GM12801 (cell line): ENCODE measurements around the gene DRC3.

ENCODE experiments used
- CTCF ChIP-seq: IDR thresholded peaks from one replicate; pipeline ENCODE4 v1.5.1; 2011; ENCODE audit warnings: control low read depth; ENCODE audit not compliant: insufficient read length; ENCODE audit errors: extremely low read depth

The DRC3 gene

GRCh38 chr17:17944242-17944641 lies 28.4 kb upstream of the DRC3 start:
- TF ChIP-seq CTCF = no peak

GRCh38 chr17:17944743-17945142 lies 27.9 kb upstream of the DRC3 start:
- no peak for TF ChIP-seq CTCF

- no peak for TF ChIP-seq CTCF
Observed at GRCh38 chr17:17946093-17946492, 26.6 kb upstream of the DRC3 start.

- no peak for TF ChIP-seq CTCF
Observed at GRCh38 chr17:17947309-17947708, 25.4 kb upstream of the DRC3 start.

- no peak for TF ChIP-seq CTCF
Observed at GRCh38 chr17:17947966-17948365, 24.7 kb upstream of the DRC3 start.

GRCh38 chr17:17950347-17950746 lies 22.3 kb upstream of the DRC3 start:
- TF ChIP-seq CTCF = no peak

- TF ChIP-seq CTCF = no peak
Observed at GRCh38 chr17:17950806-17951205, 21.9 kb upstream of the DRC3 start.

GRCh38 chr17:17951524-17951923 lies 21.1 kb upstream of the DRC3 start:
- TF ChIP-seq CTCF = no peak
